Stimulated activated effector memory CD8-positive, alpha-beta T cell treated with anti-CD3 and anti-CD28 coated beads, Interleukin-12 subunit alpha, Interleukin-12 subunit beta, amount 100 ng/mL, for 72 hours (primary cell): ENCODE data around the gene MUC12.
A peak's percentile ranks its signal among the peaks of the same experiment; 100 is the strongest.
"Not testable (repeated sequence)": the region's sequence is repeated elsewhere in the genome, so short reads cannot be mapped to it uniquely, and the experiment has no call there.

Experiments used
- ATAC-seq: fragments of 150-1000 bp; cut with Tn5 transposase; 2 replicates; pipeline ENCODE4 v1.10.0; 2021
- DNase-seq, 2 donors: peaks; one replicate each; pipeline ENCODE4 v3.0.0; 2021 to 2022; ENCODE audit warnings: low spot score in 2 of 2
- H3K27ac Mint-ChIP-seq: one replicate; pipeline ENCODE4 v1.8.0; 2022; ENCODE audit warnings: mild to moderate bottlenecking, mixed read lengths
- H3K36me3 Mint-ChIP-seq: one replicate; pipeline ENCODE4 v1.8.0; 2022; ENCODE audit warnings: mild to moderate bottlenecking, mixed read lengths
- H3K4me1 Mint-ChIP-seq: one replicate; pipeline ENCODE4 v1.8.0; 2022; ENCODE audit warnings: mixed read lengths
- H3K4me3 Mint-ChIP-seq: one replicate; pipeline ENCODE4 v1.8.0; 2022; ENCODE audit warnings: mild to moderate bottlenecking, mixed read lengths
- H3K9me3 Mint-ChIP-seq: one replicate; pipeline ENCODE4 v1.8.0; 2022; ENCODE audit warnings: mixed read lengths

The MUC12 gene

GRCh38 chr7:101000025-101000424, 30.7 kb downstream of the MUC12 start:
- not testable (repeated sequence) for H3K9me3 Mint-ChIP-seq, ATAC-seq, H3K4me3 Mint-ChIP-seq, DNase-seq, H3K27ac Mint-ChIP-seq, H3K36me3 Mint-ChIP-seq, H3K4me1 Mint-ChIP-seq

GRCh38 chr7:101002333-101002732, 33.0 kb downstream of the MUC12 start:
- H3K4me3 Mint-ChIP-seq, H3K27ac Mint-ChIP-seq, ATAC-seq, DNase-seq, H3K36me3 Mint-ChIP-seq, H3K9me3 Mint-ChIP-seq, H3K4me1 Mint-ChIP-seq: not testable (repeated sequence)

- H3K4me3 Mint-ChIP-seq, H3K27ac Mint-ChIP-seq, DNase-seq, H3K36me3 Mint-ChIP-seq, ATAC-seq, H3K9me3 Mint-ChIP-seq, H3K4me1 Mint-ChIP-seq: not testable (repeated sequence)
Measured at GRCh38 chr7:101007361-101007760, 38.0 kb downstream of the MUC12 start.

GRCh38 chr7:101009629-101010028, 40.3 kb downstream of the MUC12 start:
- no peaks in the 10 kb centered on the region for H3K9me3 Mint-ChIP-seq
- ATAC-seq (no peak), DNase-seq (no peak)
- peaks cover 8% of the 10 kb centered on the region for H3K36me3 Mint-ChIP-seq
- peaks cover 15% of the 10 kb centered on the region for H3K4me1 Mint-ChIP-seq
- no peak overlapping the region for H3K27ac Mint-ChIP-seq
- no peak overlapping the region for H3K4me3 Mint-ChIP-seq

GRCh38 chr7:101012931-101013330, 43.6 kb downstream of the MUC12 start:
- no peaks in the 10 kb centered on the region for H3K9me3 Mint-ChIP-seq
- H3K4me1 Mint-ChIP-seq, result peaks cover 31% of the 10 kb centered on the region
- ATAC-seq (no peak), DNase-seq (no peak)
- H3K4me3 Mint-ChIP-seq, result no peak overlapping the region
- H3K36me3 Mint-ChIP-seq, result peaks cover 8% of the 10 kb centered on the region
- H3K27ac Mint-ChIP-seq, result no peak overlapping the region

- Mint-ChIP-seq H3K4me3 (peak overlapping the region; percentile 85), H3K4me1 (peaks cover 33% of the 10 kb centered on the region), H3K9me3 (no peaks in the 10 kb centered on the region), H3K27ac (peak overlapping the region; percentile 97), H3K36me3 (peaks cover 13% of the 10 kb centered on the region)
- DNase-seq (no peak), ATAC-seq (no peak)
Measured at GRCh38 chr7:101015626-101016025, 46.3 kb downstream of the MUC12 start.

- H3K27ac Mint-ChIP-seq, result peak overlapping the region; percentile 97
- ATAC-seq, result peak; percentile 95
- peaks cover 8% of the 10 kb centered on the region for H3K36me3 Mint-ChIP-seq
- peaks cover 33% of the 10 kb centered on the region for H3K4me1 Mint-ChIP-seq
- peak overlapping the region; percentile 85 for H3K4me3 Mint-ChIP-seq
- peak; percentile 58 to 85 for DNase-seq
- no peaks in the 10 kb centered on the region for H3K9me3 Mint-ChIP-seq
Measured at GRCh38 chr7:101017064-101017777, 47.9 kb downstream of the MUC12 start.

- Mint-ChIP-seq H3K27ac (peak overlapping the region; percentile 97), H3K9me3 (no peaks in the 10 kb centered on the region), H3K4me3 (peak overlapping the region; percentile 72), H3K4me1 (peaks cover 30% of the 10 kb centered on the region), H3K36me3 (peaks cover 6% of the 10 kb centered on the region)
- ATAC-seq (peak; percentile 39), DNase-seq (peak in 1 of 2 donors; percentile 63)
Measured at GRCh38 chr7:101018271-101019167, 49.2 kb downstream of the MUC12 start.

GRCh38 chr7:101020444-101020843, 51.1 kb downstream of the MUC12 start:
- Mint-ChIP-seq H3K9me3 (no peaks in the 10 kb centered on the region), H3K4me1 (peaks cover 25% of the 10 kb centered on the region), H3K4me3 (no peak overlapping the region), H3K27ac (peak overlapping the region; percentile 97), H3K36me3 (peaks cover 6% of the 10 kb centered on the region)
- no peak for DNase-seq
- no peak for ATAC-seq

- Mint-ChIP-seq H3K27ac (peak overlapping the region; percentile 82), H3K36me3 (peaks cover 6% of the 10 kb centered on the region), H3K4me3 (no peak overlapping the region), H3K4me1 (peaks cover 13% of the 10 kb centered on the region), H3K9me3 (no peaks in the 10 kb centered on the region)
- no peak for ATAC-seq
- no peak for DNase-seq
Measured at GRCh38 chr7:101021703-101022102, 52.3 kb downstream of the MUC12 start.

GRCh38 chr7:101023839-101024238, 54.5 kb downstream of the MUC12 start:
- Mint-ChIP-seq H3K4me3 (no peak overlapping the region), H3K9me3 (no peaks in the 10 kb centered on the region), H3K27ac (no peak overlapping the region), H3K36me3 (peaks cover under 1% of the 10 kb centered on the region), H3K4me1 (peaks cover 3% of the 10 kb centered on the region)
- DNase-seq (no peak), ATAC-seq (no peak)

GRCh38 chr7:101031082-101031481, 61.7 kb downstream of the MUC12 start:
- no peaks in the 10 kb centered on the region for H3K9me3 Mint-ChIP-seq
- H3K36me3 Mint-ChIP-seq, result no peaks in the 10 kb centered on the region
- H3K27ac Mint-ChIP-seq, result no peak overlapping the region
- H3K4me1 Mint-ChIP-seq, result no peaks in the 10 kb centered on the region
- ATAC-seq (no peak), DNase-seq (no peak)
- no peak overlapping the region for H3K4me3 Mint-ChIP-seq

- H3K4me1 Mint-ChIP-seq, result no peaks in the 10 kb centered on the region
- no peak overlapping the region for H3K4me3 Mint-ChIP-seq
- ATAC-seq, result no peak
Measured at GRCh38 chr7:101035941-101036340, 66.6 kb downstream of the MUC12 start.

GRCh38 chr7:101041283-101041682, 71.9 kb downstream of the MUC12 start:
- not testable (repeated sequence) for H3K4me3 Mint-ChIP-seq, H3K4me1 Mint-ChIP-seq, H3K27ac Mint-ChIP-seq, ATAC-seq, H3K9me3 Mint-ChIP-seq, H3K36me3 Mint-ChIP-seq, DNase-seq

More at GRCh38 chr7:101035941-101036340, 66.6 kb downstream of the MUC12 start:
- no peaks in the 10 kb centered on the region for H3K36me3 Mint-ChIP-seq
- no peak overlapping the region for H3K27ac Mint-ChIP-seq
- no peaks in the 10 kb centered on the region for H3K9me3 Mint-ChIP-seq
- DNase-seq, result no peak

- Mint-ChIP-seq H3K27ac (no peak overlapping the region), H3K36me3 (no peaks in the 10 kb centered on the region), H3K9me3 (no peaks in the 10 kb centered on the region), H3K4me3 (no peak overlapping the region), H3K4me1 (no peaks in the 10 kb centered on the region)
- ATAC-seq (peak; percentile 34), DNase-seq (peak; percentile 23 to 69)
Measured at GRCh38 chr7:101058355-101058754, 89.0 kb downstream of the MUC12 start.

GRCh38 chr7:101059620-101059942, 90.2 kb downstream of the MUC12 start:
- no peak overlapping the region for H3K4me3 Mint-ChIP-seq
- H3K9me3 Mint-ChIP-seq, result no peaks in the 10 kb centered on the region
- ATAC-seq, result no peak
- no peaks in the 10 kb centered on the region for H3K4me1 Mint-ChIP-seq
- H3K27ac Mint-ChIP-seq, result no peak overlapping the region
- no peaks in the 10 kb centered on the region for H3K36me3 Mint-ChIP-seq
- DNase-seq, result no peak
